Neutrophil (primary cell): ENCODE results near the gene ANKRD31.
"Not testable (repeated sequence)": the region's sequence is repeated elsewhere in the genome, so short reads cannot be mapped to it uniquely, and the experiment has no call there.

ENCODE experiments used
- H3K27ac ChIP-seq: fragments of 200-600 bp; sonication (generic); 2 replicates; pipeline ENCODE4 v1.5.1; 2016; ENCODE audit warnings: mild to moderate bottlenecking, moderate library complexity
- H3K27me3 ChIP-seq: fragments of 200-600 bp; sonication (generic); 2 replicates; pipeline ENCODE4 v1.6.0; 2016; ENCODE audit warnings: mild to moderate bottlenecking
- H3K36me3 ChIP-seq: fragments of 200-600 bp; sonication (generic); 2 replicates; pipeline ENCODE4 v1.5.1; 2017
- H3K4me1 ChIP-seq, 2 experiments: fragments of 200-600 bp in 1 of 2; sonication (generic) in 1 of 2; 1 replicate in 1 of 2; 2 replicates in 1 of 2; pipeline versions ENCODE4 v1.5.1 to v1.6.1; 2013 to 2016; ENCODE audit warnings: low read depth in 1 of 2, low read length in 1 of 2, mild to moderate bottlenecking in 1 of 2, moderate library complexity in 1 of 2; ENCODE audit not compliant: control insufficient read depth in 1 of 2, insufficient read depth in 1 of 2
- H3K4me3 ChIP-seq, 2 experiments: fragments of 200-600 bp in 1 of 2; sonication (generic) in 1 of 2; 1 replicate in 1 of 2; 2 replicates in 1 of 2; pipeline ENCODE4 v1.5.1; 2013 to 2016; ENCODE audit warnings: low read depth in 1 of 2, low read length in 1 of 2, mild to moderate bottlenecking in 1 of 2, moderate library complexity in 1 of 2
- H3K9me3 ChIP-seq: fragments of 200-600 bp; sonication (generic); 2 replicates; pipeline ENCODE4 v1.5.1; 2016
- TF ChIP-seq, protein P1 (sequence below): fragments of 200-600 bp; sonication (generic); IDR thresholded peaks from 2 replicates; pipeline ENCODE4 v1.5.1; 2016; ENCODE audit warnings: antibody characterized with exemption

The ANKRD31 gene

GRCh38 chr5:75091597-75091996, 145.1 kb downstream of the ANKRD31 start:
- Histone ChIP-seq H3K4me3 (no peak overlapping the region), H3K27ac (no peak overlapping the region), H3K36me3 (no peaks in the 10 kb centered on the region), H3K4me1 (no peaks in the 10 kb centered on the region), H3K9me3 (no peaks in the 10 kb centered on the region), H3K27me3 (no peaks in the 10 kb centered on the region)
- TF ChIP-seq, protein P1, sequence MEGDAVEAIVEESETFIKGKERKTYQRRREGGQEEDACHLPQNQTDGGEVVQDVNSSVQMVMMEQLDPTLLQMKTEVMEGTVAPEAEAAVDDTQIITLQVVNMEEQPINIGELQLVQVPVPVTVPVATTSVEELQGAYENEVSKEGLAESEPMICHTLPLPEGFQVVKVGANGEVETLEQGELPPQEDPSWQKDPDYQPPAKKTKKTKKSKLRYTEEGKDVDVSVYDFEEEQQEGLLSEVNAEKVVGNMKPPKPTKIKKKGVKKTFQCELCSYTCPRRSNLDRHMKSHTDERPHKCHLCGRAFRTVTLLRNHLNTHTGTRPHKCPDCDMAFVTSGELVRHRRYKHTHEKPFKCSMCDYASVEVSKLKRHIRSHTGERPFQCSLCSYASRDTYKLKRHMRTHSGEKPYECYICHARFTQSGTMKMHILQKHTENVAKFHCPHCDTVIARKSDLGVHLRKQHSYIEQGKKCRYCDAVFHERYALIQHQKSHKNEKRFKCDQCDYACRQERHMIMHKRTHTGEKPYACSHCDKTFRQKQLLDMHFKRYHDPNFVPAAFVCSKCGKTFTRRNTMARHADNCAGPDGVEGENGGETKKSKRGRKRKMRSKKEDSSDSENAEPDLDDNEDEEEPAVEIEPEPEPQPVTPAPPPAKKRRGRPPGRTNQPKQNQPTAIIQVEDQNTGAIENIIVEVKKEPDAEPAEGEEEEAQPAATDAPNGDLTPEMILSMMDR = no peak

DNA sequence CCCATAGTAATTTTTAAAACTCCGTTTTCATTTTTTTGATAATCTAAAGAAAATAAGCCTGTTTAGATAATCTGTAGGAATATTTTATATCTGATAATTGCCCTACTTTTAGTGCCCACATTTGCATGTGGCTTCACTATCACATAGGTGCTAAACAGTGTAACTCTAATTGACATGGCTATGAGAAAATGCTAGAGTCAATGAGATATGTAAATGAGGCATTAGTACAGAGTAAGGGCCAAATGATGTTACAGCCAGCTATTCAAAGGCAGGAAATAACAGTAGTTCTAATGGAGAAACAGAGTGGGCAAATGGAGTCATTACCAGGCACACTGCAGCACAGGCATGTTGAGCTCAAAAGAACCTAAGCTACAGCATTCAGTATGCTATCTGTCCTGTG, 147.0 kb downstream of the ANKRD31 start:
- Histone ChIP-seq H3K4me1 (no peaks in the 10 kb centered on the region), H3K27me3 (no peaks in the 10 kb centered on the region), H3K9me3 (no peaks in the 10 kb centered on the region), H3K27ac (no peak overlapping the region), H3K36me3 (no peaks in the 10 kb centered on the region), H3K4me3 (no peak overlapping the region)
- TF ChIP-seq, protein P1 = no peak

GRCh38 chr5:75089137-75089536, 147.5 kb downstream of the ANKRD31 start:
- Histone ChIP-seq H3K36me3 (no peaks in the 10 kb centered on the region), H3K4me3 (no peak overlapping the region), H3K27me3 (no peaks in the 10 kb centered on the region), H3K9me3 (no peaks in the 10 kb centered on the region), H3K4me1 (no peaks in the 10 kb centered on the region), H3K27ac (no peak overlapping the region)
- TF ChIP-seq, protein P1 = no peak

DNA sequence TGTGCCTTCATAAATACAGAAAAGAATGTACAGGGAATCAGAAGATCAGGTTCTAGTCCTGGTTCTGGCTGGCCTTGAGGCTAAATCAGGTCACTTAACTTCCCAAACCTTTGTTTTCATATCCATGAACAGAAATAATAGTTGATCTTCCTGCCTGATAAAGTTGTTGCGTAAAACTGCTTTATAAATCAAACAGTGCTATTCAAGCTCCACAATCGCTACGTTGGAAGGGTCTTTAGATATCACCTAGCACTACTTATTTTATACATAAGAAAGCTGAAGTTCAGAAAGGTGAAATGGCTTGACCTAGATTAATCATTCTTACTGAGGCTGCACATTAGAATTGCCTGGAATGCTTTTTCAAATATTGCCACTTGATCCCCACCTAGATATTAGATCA, 148.0 kb downstream of the ANKRD31 start:
- H3K36me3 ChIP-seq = no peaks in the 10 kb centered on the region
- TF ChIP-seq, protein P1 = no peak

DNA sequence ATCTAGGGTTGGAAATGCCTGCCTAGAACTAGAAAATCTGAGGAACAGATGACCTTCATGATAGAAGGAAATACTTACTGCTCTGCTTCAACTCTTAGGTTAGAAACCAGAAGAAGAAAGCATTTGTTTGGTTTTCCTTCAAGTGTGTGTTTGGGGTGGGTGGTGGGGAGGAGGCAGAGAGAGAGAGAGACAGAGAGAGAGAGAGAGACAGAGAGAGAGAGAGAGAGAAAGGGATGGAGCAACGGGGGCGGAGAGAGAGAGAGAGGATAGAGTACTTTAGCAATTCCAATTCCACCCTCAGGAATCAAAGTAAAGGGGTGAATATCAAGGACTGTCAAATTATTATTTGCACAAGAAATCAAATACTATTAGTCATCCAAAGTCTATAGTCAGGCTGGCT, 155.2 kb downstream of the ANKRD31 start:
- H3K27ac ChIP-seq = no peak overlapping the region
- H3K36me3 ChIP-seq = no peaks in the 10 kb centered on the region
- no peaks in the 10 kb centered on the region for H3K9me3 ChIP-seq
- TF ChIP-seq, protein P1 = no peak
- H3K27me3 ChIP-seq = no peaks in the 10 kb centered on the region
- H3K4me1 ChIP-seq = no peaks in the 10 kb centered on the region
- H3K4me3 ChIP-seq = no peak overlapping the region

More for the DNA sequence above, 148.0 kb downstream of the ANKRD31 start:
- H3K27me3 ChIP-seq = no peaks in the 10 kb centered on the region
- H3K27ac ChIP-seq = no peak overlapping the region
- H3K4me1 ChIP-seq = no peaks in the 10 kb centered on the region
- no peaks in the 10 kb centered on the region for H3K9me3 ChIP-seq
- no peak overlapping the region for H3K4me3 ChIP-seq

DNA sequence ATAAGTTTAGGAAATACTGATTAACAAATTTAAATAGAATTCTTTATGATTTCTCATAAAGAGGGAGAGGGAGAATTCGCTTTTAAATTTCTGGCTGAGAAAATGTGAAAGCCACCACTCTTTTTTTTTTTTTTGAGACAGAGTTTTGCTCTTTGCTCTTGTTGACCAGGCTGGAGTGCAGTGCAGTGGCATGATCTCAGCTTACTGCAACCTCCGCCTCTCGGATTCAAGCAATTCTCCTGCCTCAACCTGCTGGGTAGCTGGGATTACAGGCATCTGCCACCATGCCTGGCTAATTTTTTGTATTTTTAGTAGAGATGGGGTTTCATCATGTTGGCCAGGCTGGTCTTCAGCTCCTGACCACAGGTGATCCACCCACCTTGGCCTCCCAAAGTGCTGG, 157.3 kb downstream of the ANKRD31 start:
- not testable (repeated sequence) for H3K36me3 ChIP-seq, H3K27ac ChIP-seq, H3K4me1 ChIP-seq, H3K9me3 ChIP-seq, H3K27me3 ChIP-seq, H3K4me3 ChIP-seq
